Common myeloid progenitor, CD34-positive (primary cell): ENCODE data around the gene CITED2.

ENCODE experiments used
- CTCF ChIA-PET: fragments of 350-600 bp; sonication (Branson Sonifier 250); formaldehyde crosslinking; loops from one replicate; lab custom pipeline; 2021; ENCODE audit warnings: antibody characterized with exemption; lab: Charles Lee
- POLR2A ChIA-PET: fragments of 350-600 bp; sonication (Branson Sonifier 250); formaldehyde crosslinking; loops from one replicate; lab custom pipeline; 2021; ENCODE audit warnings: antibody characterized with exemption; lab: Charles Lee
- DNase-seq, 3 donors: peaks; one replicate each; pipeline versions ENCODE4 v3.0.0 to v3.0.0-alpha.2; 2013
- H3K27ac ChIP-seq, 2 experiments: 1 replicate in 1 of 2; 2 replicates in 1 of 2; pipeline ENCODE4 v1.7.0; 2013; ENCODE audit warnings: inconsistent platforms in 2 of 2, low read length in 2 of 2, mild to moderate bottlenecking in 2 of 2, low read depth in 1 of 2, moderate library complexity in 1 of 2; ENCODE audit not compliant: severe bottlenecking in 2 of 2, insufficient read depth in 1 of 2, poor library complexity in 1 of 2
- H3K27me3 ChIP-seq, 5 experiments: replicated peaks in 2 of 5; 1 replicate in 3 of 5; 2 replicates in 2 of 5; pipeline versions ENCODE4 v1.6.1 to v1.7.0; 2013; ENCODE audit warnings: low read length in 4 of 5, mild to moderate bottlenecking in 2 of 5, moderate library complexity in 2 of 5, inconsistent platforms in 1 of 5; ENCODE audit not compliant: insufficient read depth in 5 of 5, control insufficient read depth in 4 of 5
- H3K36me3 ChIP-seq, 4 experiments: 1 replicate in 2 of 4; 2 replicates in 2 of 4; pipeline versions ENCODE4 v1.6.1 to v1.7.0; 2013; ENCODE audit warnings: low read length in 3 of 4, control low read depth in 1 of 4, mild to moderate bottlenecking in 1 of 4; ENCODE audit not compliant: control insufficient read depth in 4 of 4, insufficient read depth in 4 of 4
- H3K4me1 ChIP-seq, 4 experiments: 1 replicate in 3 of 4; 2 replicates in 1 of 4; pipeline versions ENCODE4 v1.6.1 to v1.7.1; 2013; ENCODE audit warnings: low read length in 3 of 4, mild to moderate bottlenecking in 3 of 4, control low read depth in 1 of 4, inconsistent platforms in 1 of 4, moderate library complexity in 1 of 4; ENCODE audit not compliant: control insufficient read depth in 4 of 4, insufficient read depth in 4 of 4; ENCODE audit errors: control extremely low read depth in 1 of 4
- H3K4me3 ChIP-seq, 7 experiments: 1 replicate in 4 of 7; 2 replicates in 3 of 7; pipeline versions ENCODE4 v1.5.1 to v1.7.0; 2013; ENCODE audit warnings: mild to moderate bottlenecking in 7 of 7, low read length in 6 of 7, moderate library complexity in 6 of 7, inconsistent platforms in 2 of 7, low read depth in 2 of 7, control low read depth in 1 of 7; ENCODE audit not compliant: insufficient read depth in 4 of 7, control insufficient read depth in 1 of 7; ENCODE audit errors: extremely low read depth in 1 of 7
- H3K9me3 ChIP-seq, 5 experiments: 1 replicate in 4 of 5; 2 replicates in 1 of 5; pipeline versions ENCODE4 v1.6.1 to v1.7.1; 2013; ENCODE audit warnings: low read length in 4 of 5, mild to moderate bottlenecking in 2 of 5, inconsistent platforms in 1 of 5, low read depth in 1 of 5, moderate library complexity in 1 of 5; ENCODE audit not compliant: control insufficient read depth in 4 of 5, insufficient read depth in 2 of 5; ENCODE audit errors: control extremely low read depth in 1 of 5
- whole genome bisulfite sequencing: methylation state at CpG from one replicate; pipeline ENCODE4 v1.1.5; 2013; ENCODE audit not compliant: insufficient coverage; 5-methylcytosine and 5-hydroxymethylcytosine counted together

Gene CITED2

DNA sequence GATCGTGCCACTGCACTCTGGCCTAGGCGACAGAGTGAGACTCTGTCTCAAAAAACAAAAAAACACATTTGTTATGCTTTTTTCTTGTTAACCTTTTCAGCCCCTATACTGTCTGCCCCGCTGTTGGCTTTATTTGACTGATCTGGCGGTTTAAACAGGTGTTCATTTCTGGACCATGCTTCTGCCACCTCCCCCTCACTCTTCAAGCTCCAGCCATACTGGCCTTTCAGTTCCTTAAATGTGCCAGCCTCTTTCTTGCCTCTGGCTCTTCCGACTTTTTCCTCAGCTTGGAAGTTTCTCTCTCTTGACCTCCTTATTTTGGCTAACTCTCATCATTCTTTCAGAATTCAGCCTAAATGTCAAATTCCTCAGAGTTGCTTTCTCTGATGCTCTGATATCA is 47.4 kb downstream of the CITED2 start:
- DNase-seq, result no peak
- Histone ChIP-seq H3K36me3 (no peaks in the 10 kb centered on the region), H3K4me3 (no peak overlapping the region), H3K9me3 (no peaks in the 10 kb centered on the region), H3K4me1 (peaks cover 24 to 51% (median 37%) of the 10 kb centered on the region in 4 experiments), H3K27ac (no peak overlapping the region), H3K27me3 (no peaks in the 10 kb centered on the region)
- CTCF ChIA-PET, result interaction anchor here (1.0 to 1.2 kb wide), 2 partner anchors 35 to 38 kb away, joined by 3 to 4 read pairs; partner anchors contain the start of gene TXLNB
- POLR2A ChIA-PET, result no interaction called here
- 97% methylated on average over 3 of the region's 5 CpGs for WGBS

DNA sequence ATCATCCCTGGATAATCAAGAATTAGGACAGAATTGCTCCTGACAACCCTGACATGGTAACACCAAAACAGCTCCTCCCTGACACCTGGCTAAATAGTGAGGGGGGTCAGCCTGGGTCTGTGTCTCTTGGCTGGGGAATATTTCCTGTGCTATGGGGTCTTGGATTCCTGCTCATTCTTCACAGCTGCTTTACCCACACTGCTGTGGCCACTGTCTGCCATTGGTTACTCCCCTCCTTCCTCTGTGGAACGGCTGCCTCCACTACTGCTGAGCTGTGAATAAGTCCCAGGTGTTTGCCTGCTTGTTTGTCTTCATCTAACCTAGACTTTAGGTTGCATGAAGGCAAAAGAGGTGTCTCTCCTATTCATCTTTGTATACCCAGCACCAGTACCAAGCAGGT is 48.8 kb downstream of the CITED2 start:
- peak in 1 of 3 donors; percentile 63 for DNase-seq
- peaks cover 24 to 55% (median 37%) of the 10 kb centered on the region in 4 experiments for H3K4me1 ChIP-seq
- no peaks in the 10 kb centered on the region for H3K9me3 ChIP-seq
- H3K27ac ChIP-seq, result peak overlapping the region; percentile 93 to 97
- H3K27me3 ChIP-seq, result no peaks in the 10 kb centered on the region
- POLR2A ChIA-PET, result no interaction called here
- no peaks in the 10 kb centered on the region for H3K36me3 ChIP-seq
- H3K4me3 ChIP-seq, result peak overlapping the region in 2 of 7 experiments; percentile 13 to 42
- 0% methylated on average over 1 of the region's 1 CpG for WGBS
- CTCF ChIA-PET, result interaction anchor here (1.1 to 3.1 kb wide), 5 partner anchors 22 to 104 kb away, joined by 3 to 19 read pairs (median 4); partner anchors contain the start of gene TXLNB

DNA sequence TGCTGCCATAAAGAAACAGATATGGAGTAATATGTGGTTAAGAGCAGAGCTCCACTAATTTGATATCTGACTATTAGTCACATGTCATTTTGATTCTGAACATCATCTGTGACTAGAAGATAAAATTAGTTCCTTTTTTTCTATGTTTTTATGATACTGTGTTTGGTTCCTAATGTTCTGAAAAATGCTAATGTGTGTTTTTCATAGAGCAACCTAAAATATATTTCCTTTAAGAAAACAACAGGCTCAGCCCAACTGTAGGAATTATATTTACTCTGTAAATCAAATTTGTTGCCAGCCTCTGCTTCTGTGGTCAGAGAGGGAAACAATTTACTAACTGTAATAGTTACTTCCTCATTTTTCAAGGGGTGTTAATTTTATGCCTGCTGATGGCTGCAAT is 49.3 kb downstream of the CITED2 start:
- peak overlapping the region; percentile 93 to 97 for H3K27ac ChIP-seq
- no peak overlapping the region for H3K4me3 ChIP-seq
- H3K27me3 ChIP-seq, result no peaks in the 10 kb centered on the region
- peaks cover 24 to 55% (median 37%) of the 10 kb centered on the region in 4 experiments for H3K4me1 ChIP-seq
- peak; percentile 73 to 96 (median 88) for DNase-seq
- H3K9me3 ChIP-seq, result no peaks in the 10 kb centered on the region
- H3K36me3 ChIP-seq, result no peaks in the 10 kb centered on the region
- POLR2A ChIA-PET, result no interaction called here
- CTCF ChIA-PET, result interaction anchor here (1.4 to 3.1 kb wide), 5 partner anchors 18 to 103 kb away, joined by 3 to 19 read pairs (median 4); partner anchors contain the start of gene TXLNB

DNA sequence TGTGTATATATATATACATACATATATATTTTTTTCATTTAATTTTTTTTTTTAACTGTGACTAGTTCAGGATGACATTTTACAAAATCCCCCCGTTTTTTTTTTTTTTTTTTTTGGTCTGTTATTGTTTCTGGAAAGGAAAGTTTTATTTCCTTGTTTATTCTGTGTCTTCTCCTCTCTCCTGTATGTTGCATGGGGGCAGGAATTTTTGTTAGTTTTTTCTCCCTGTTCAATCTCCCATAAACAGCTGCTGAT is 50.2 kb downstream of the CITED2 start:
- Histone ChIP-seq H3K36me3 (no peaks in the 10 kb centered on the region), H3K27me3 (no peaks in the 10 kb centered on the region), H3K9me3 (no peaks in the 10 kb centered on the region), H3K4me3 (peak overlapping the region in 1 of 7 experiments; percentile 60), H3K4me1 (peaks cover 24 to 55% (median 37%) of the 10 kb centered on the region in 4 experiments), H3K27ac (peak overlapping the region; percentile 93 to 97)
- DNase-seq, result no peak
- ChIA-PET POLR2A (interaction anchor here (0.6 to 1.1 kb wide), 4 partner anchors 32 to 457 kb away, joined by 3 to 6 read pairs (median 3); partner anchors contain the start of genes CITED2 and TXLNB), CTCF (interaction anchor here (0.6 to 3.1 kb wide), 7 partner anchors 14 to 878 kb away, joined by 3 to 19 read pairs (median 4); partner anchors contain the start of gene TXLNB)
- no CpG with 5 or more reads among the region's 1 CpG for WGBS

DNA sequence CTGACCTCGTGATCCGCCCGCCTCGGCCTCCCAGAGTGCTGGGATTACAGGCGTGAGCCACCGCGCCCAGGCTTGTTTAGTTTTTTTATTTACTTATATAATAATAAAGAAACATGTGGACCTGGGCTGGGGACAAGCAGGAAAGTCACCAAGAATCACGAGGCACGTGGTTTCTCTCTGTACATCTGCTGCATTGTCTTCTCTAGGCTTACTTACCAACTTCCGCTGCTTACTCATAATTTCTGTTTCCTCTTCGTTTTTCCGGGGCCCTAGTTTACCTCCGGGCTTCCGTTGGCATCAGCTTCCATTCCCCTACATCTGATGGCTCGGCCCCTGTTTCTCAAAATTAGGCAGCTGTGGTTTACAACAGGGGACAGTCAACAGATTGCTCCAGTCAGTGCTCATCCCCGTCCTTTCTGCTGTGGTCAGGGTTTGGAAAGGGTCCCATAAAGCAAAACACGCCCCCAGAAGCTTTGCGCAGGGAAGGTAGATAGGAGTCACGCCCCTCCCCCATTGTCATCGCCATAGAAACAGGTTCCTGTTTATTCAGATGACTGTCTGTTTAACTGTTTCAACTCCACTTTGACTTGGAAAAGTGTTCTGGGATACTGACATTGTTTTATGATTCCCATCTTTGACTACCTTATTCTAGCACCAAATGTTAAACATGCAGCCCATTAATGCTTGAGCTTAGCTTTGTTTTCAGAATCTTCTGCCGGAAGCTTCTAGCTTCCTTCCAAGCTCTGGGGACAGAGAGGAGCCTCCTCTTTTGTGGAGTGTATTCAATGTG is 50.7 kb downstream of the CITED2 start:
- H3K9me3 ChIP-seq, result no peaks in the 10 kb centered on the region
- peaks cover 24 to 55% (median 37%) of the 10 kb centered on the region in 4 experiments for H3K4me1 ChIP-seq
- H3K36me3 ChIP-seq, result no peaks in the 10 kb centered on the region
- H3K27ac ChIP-seq, result peak overlapping the region; percentile 93 to 97
- 0% methylated on average over 12 of the region's 21 CpGs for WGBS
- ChIA-PET CTCF (interaction anchor here (0.6 to 3.1 kb wide), 9 partner anchors 10 to 877 kb away, joined by 3 to 19 read pairs (median 4); partner anchors contain the start of gene TXLNB), POLR2A (interaction anchor here (1.0 to 1.1 kb wide), 3 partner anchors 32 to 51 kb away, joined by 3 to 6 read pairs (median 3); partner anchors contain the start of genes CITED2 and TXLNB)
- H3K4me3 ChIP-seq, result peak overlapping the region in 6 of 7 experiments; percentile 19 to 60 (median 34)
- peak; percentile 92 to 97 (median 96) for DNase-seq
- H3K27me3 ChIP-seq, result no peaks in the 10 kb centered on the region
